ENCODE results near the gene IQGAP2.
A peak's percentile ranks its signal among the peaks of the same experiment; 100 is the strongest.

The IQGAP2 gene

GRCh38 chr5:76723266-76723665 lies 320.2 kb downstream of the IQGAP2 start:
- TF ChIP-seq ISL1 (CRISPR knock-in tag; IDR thresholded peaks at IDR 0.05) (no peak), PATZ1 (CRISPR knock-in tag; IDR thresholded peaks at IDR 0.05; ENCODE audit: borderline replicate concordance) (no peak), GLIS3 (CRISPR knock-in tag; IDR thresholded peaks at IDR 0.05) (no peak)
- ATAC-seq = no peak

GRCh38 chr5:76723906-76724305 lies 320.8 kb downstream of the IQGAP2 start:
- ATAC-seq = no peak
- no peak for TF ChIP-seq POU6F1 (CRISPR knock-in tag; IDR thresholded peaks at IDR 0.05; ENCODE audit: borderline replicate concordance, low read depth)

GRCh38 chr5:76724871-76725270 lies 321.8 kb downstream of the IQGAP2 start:
- peak; percentile 34 for ATAC-seq
- TF ChIP-seq ZNF8 (CRISPR knock-in tag; IDR thresholded peaks at IDR 0.05) (no peak), TCF4 (CRISPR knock-in tag; IDR thresholded peaks at IDR 0.05; ENCODE audit: borderline replicate concordance) (no peak), ESRRG (CRISPR knock-in tag; IDR thresholded peaks at IDR 0.05) (no peak), PATZ1 (CRISPR knock-in tag; IDR thresholded peaks at IDR 0.05; ENCODE audit: borderline replicate concordance) (no peak), ZNF565 (CRISPR knock-in tag; conservative IDR thresholded peaks at IDR 0.05; ENCODE audit: low read depth) (no peak), POU6F1 (CRISPR knock-in tag; IDR thresholded peaks at IDR 0.05; ENCODE audit: borderline replicate concordance, low read depth) (no peak), ZFP3 (CRISPR knock-in tag; IDR thresholded peaks at IDR 0.05) (no peak), RARB (CRISPR knock-in tag; IDR thresholded peaks at IDR 0.05) (no peak), TOX (CRISPR knock-in tag; IDR thresholded peaks at IDR 0.05; ENCODE audit: borderline replicate concordance) (no peak), ZFP30 (CRISPR knock-in tag; IDR thresholded peaks at IDR 0.05) (no peak), PPARA (CRISPR knock-in tag; IDR thresholded peaks at IDR 0.05; ENCODE audit: borderline replicate concordance) (no peak), ZC3H10 (CRISPR knock-in tag; IDR thresholded peaks at IDR 0.05) (no peak), ZNF70 (CRISPR knock-in tag; IDR thresholded peaks at IDR 0.05) (no peak), CREB5 (CRISPR knock-in tag; IDR thresholded peaks at IDR 0.05; ENCODE audit: low read depth) (no peak), GLIS3 (CRISPR knock-in tag; IDR thresholded peaks at IDR 0.05) (no peak)

GRCh38 chr5:76728965-76729364 lies 325.9 kb downstream of the IQGAP2 start:
- no peak for ATAC-seq
- TF ChIP-seq PATZ1 (CRISPR knock-in tag; IDR thresholded peaks at IDR 0.05; ENCODE audit: borderline replicate concordance) = no peak
- no peak for TF ChIP-seq TSHZ2 (CRISPR knock-in tag; IDR thresholded peaks at IDR 0.05)
- TF ChIP-seq ZNF70 (CRISPR knock-in tag; IDR thresholded peaks at IDR 0.05) = no peak
- TF ChIP-seq RARB (CRISPR knock-in tag; IDR thresholded peaks at IDR 0.05) = no peak

Measured in SK-N-SH treated with all-trans-retinoic acid at 6 μM for 48 hours (cell line).